Mucosa of descending colon (tissue), 3 donors: ENCODE data around the gene WBP4. TPM values are rescaled to one million over a fixed set of nuclear protein-coding genes. Genes with fewer than 3 reads are reported as not detected.

Experiments used
- ATAC-seq: fragments of 200-7000 bp; cut with Tn5 transposase; one replicate; pipeline ENCODE4 v1.9.1; 2020; ENCODE audit warnings: mild to moderate bottlenecking, moderate library complexity
- DNase-seq, 3 donors: peaks; one replicate each; pipeline ENCODE4 v3.0.0-alpha.2; 2020
- H3K36me3 ChIP-seq: fragments of 200-600 bp; one replicate; pipeline ENCODE4 v1.8.0; 2021; ENCODE audit warnings: low read depth, mild to moderate bottlenecking
- H3K4me1 ChIP-seq: fragments of 200-600 bp; one replicate; pipeline ENCODE4 v1.8.0; 2021; ENCODE audit warnings: low read depth, mild to moderate bottlenecking
- H3K4me3 ChIP-seq: fragments of 200-600 bp; one replicate; pipeline ENCODE4 v1.8.0; 2021; ENCODE audit warnings: mild to moderate bottlenecking
- H3K9me3 ChIP-seq: fragments of 200-600 bp; one replicate; pipeline ENCODE4 v1.8.0; 2021; ENCODE audit warnings: mild to moderate bottlenecking
- intact Hi-C, 2 donors: fragments of 100-400 bp; cut with DNase I in 1 of 2; cut with micrococcal nuclease in 1 of 2; formaldehyde crosslinking; loops; one replicate each; pipeline versions ENCODE4 v1.11.0 to v1.11.1; 2022; cut with DNase I, micrococcal nuclease
- total RNA-seq, 3 donors: library from RNA; stranded (reverse); fragmentation: NEBNext Ultra II Directional in 2 of 3; extraction: Animal tissue kit (Norgen Biotek cat#: 25700) in 2 of 3; gene quantifications; one replicate each; pipeline versions ENCODE4 v1.2.1 to v1.2.4, GENCODE V29; 2021 to 2023
- TF ChIP-seq, protein P1 (sequence below): fragments of 200-600 bp; IDR thresholded peaks from one replicate; pipeline ENCODE4 v1.8.0; 2022; ENCODE audit warnings: antibody characterized with exemption, mild to moderate bottlenecking
- donor health status: DM: no; HTN: no; CAD: no; lungs with moderate emphysema.
- donor health status: DM: no; HTN: no; CAD: no.
- donor health status: DM: no; HTN: yes; CAD: no.

WBP4 gene
- total RNA-seq, 3 donors from 2014 or later = 6.4 to 11.4 (median 6.4) TPM

- no peak overlapping the region for H3K4me3 ChIP-seq
- H3K36me3 ChIP-seq = no peaks in the 10 kb centered on the region
- ATAC-seq (no peak), DNase-seq (no peak)
- no peaks in the 10 kb centered on the region for H3K9me3 ChIP-seq
- TF ChIP-seq, protein P1, sequence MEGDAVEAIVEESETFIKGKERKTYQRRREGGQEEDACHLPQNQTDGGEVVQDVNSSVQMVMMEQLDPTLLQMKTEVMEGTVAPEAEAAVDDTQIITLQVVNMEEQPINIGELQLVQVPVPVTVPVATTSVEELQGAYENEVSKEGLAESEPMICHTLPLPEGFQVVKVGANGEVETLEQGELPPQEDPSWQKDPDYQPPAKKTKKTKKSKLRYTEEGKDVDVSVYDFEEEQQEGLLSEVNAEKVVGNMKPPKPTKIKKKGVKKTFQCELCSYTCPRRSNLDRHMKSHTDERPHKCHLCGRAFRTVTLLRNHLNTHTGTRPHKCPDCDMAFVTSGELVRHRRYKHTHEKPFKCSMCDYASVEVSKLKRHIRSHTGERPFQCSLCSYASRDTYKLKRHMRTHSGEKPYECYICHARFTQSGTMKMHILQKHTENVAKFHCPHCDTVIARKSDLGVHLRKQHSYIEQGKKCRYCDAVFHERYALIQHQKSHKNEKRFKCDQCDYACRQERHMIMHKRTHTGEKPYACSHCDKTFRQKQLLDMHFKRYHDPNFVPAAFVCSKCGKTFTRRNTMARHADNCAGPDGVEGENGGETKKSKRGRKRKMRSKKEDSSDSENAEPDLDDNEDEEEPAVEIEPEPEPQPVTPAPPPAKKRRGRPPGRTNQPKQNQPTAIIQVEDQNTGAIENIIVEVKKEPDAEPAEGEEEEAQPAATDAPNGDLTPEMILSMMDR = no peak
- peaks cover 25% of the 10 kb centered on the region for H3K4me1 ChIP-seq
- intact Hi-C loops = no loop called here
These were observed 3.2 kb downstream of the WBP4 start for GRCh38 chr13:41064493-41064892.

- Histone ChIP-seq H3K9me3 (no peaks in the 10 kb centered on the region), H3K4me1 (peaks cover 25% of the 10 kb centered on the region), H3K36me3 (no peaks in the 10 kb centered on the region), H3K4me3 (no peak overlapping the region)
- ATAC-seq = peak; percentile 26
- intact Hi-C loops = no loop called here
- DNase-seq = no peak
- TF ChIP-seq, protein P1 = no peak
These were observed 3.8 kb downstream of the WBP4 start for GRCh38 chr13:41065078-41065477.

DNA sequence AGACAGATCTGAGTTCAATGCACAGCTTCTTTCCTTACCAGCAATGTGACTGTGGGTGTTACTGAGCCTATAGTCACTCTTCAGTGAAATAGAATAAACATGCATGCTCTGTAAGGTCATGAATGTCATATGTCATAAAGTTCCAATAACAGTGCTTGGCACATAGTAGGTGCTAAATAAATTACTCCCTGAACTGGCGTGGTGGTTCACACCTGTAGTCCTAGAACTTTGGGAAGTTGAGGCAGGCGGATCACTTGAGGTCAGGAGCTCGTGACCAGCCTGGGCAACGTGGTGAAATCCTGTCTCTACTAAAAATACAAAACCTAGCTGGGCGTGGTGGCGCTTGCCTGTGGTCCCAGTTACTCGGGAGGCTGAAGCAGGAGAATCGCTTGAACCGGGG, 13.2 kb downstream of the WBP4 start:
- Histone ChIP-seq H3K36me3 (peaks cover 7% of the 10 kb centered on the region), H3K4me1 (no peaks in the 10 kb centered on the region), H3K9me3 (no peaks in the 10 kb centered on the region), H3K4me3 (no peak overlapping the region)
- TF ChIP-seq, protein P1 = no peak
- DNase-seq (no peak), ATAC-seq (no peak)
- intact Hi-C loops = loop anchor here in 1 of 2 donors (10.0 kb wide), 1 partner anchor 150 kb away; no protein-coding TSS in a partner anchor

DNA sequence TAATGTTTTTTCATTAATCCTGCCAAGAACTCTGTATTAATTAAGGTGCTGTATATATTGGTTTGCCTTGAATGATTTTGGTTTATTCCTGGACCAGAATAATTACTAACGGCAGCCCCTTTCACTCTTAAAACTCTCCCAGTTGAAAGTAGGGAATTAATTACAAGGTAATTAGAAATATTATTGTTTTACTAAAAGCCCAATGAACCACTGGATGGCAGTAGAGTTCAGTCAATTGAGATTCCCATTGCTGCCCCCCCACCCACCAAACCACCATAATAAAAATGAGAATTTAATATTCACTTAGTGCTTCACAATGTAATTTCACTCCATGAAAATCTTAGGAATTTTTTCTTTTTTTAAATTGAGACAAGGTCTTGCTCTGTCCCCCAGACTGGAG, 13.7 kb downstream of the WBP4 start:
- intact Hi-C loops = loop anchor here in 1 of 2 donors (10.0 kb wide), 1 partner anchor 150 kb away; no protein-coding TSS in a partner anchor
- Histone ChIP-seq H3K4me1 (no peaks in the 10 kb centered on the region), H3K4me3 (no peak overlapping the region), H3K36me3 (peaks cover 7% of the 10 kb centered on the region), H3K9me3 (no peaks in the 10 kb centered on the region)
- ATAC-seq (no peak), DNase-seq (peak in 1 of 3 donors; percentile 49)
- TF ChIP-seq, protein P1 = peak; percentile 10

GRCh38 chr13:41075485-41075884, 14.2 kb downstream of the WBP4 start:
- Histone ChIP-seq H3K36me3 (peaks cover 7% of the 10 kb centered on the region), H3K4me1 (no peaks in the 10 kb centered on the region), H3K9me3 (no peaks in the 10 kb centered on the region), H3K4me3 (no peak overlapping the region)
- intact Hi-C loops = loop anchor here in 1 of 2 donors (10.0 kb wide), 1 partner anchor 149 kb away; no protein-coding TSS in a partner anchor
- no peak for ATAC-seq
- no peak for DNase-seq
- TF ChIP-seq, protein P1 = no peak

DNA sequence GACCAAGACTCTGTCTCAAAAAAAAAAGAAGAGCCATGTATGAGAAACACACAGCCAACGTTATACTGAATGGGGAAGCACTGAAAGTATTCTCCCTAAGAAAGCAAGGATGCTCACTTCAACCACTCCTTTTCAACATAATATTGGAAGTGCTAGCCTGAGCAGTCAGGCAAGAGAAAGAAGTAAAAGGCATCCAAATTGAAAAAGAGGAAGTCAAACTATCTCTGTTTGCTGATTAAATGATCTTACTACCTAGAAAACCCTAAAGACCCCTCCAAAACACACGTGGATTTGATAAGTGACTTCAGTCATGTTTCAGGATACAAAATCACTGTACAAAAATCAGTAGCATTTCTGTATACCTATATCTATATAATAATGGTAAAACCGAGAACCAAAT, 16.2 kb downstream of the WBP4 start:
- H3K4me1 ChIP-seq = no peaks in the 10 kb centered on the region
- intact Hi-C loops = loop anchor here in 1 of 2 donors (10.0 kb wide), 1 partner anchor 147 kb away; no protein-coding TSS in a partner anchor
- ATAC-seq (no peak), DNase-seq (no peak)
- TF ChIP-seq, protein P1 = no peak
- H3K9me3 ChIP-seq = no peaks in the 10 kb centered on the region
- H3K4me3 ChIP-seq = no peak overlapping the region
- H3K36me3 ChIP-seq = no peaks in the 10 kb centered on the region
